HK-2 (cell line): ENCODE results near the gene IFT52.
"Not testable (repeated sequence)": the region's sequence is repeated elsewhere in the genome, so short reads cannot be mapped to it uniquely, and the experiment has no call there.

Experiments
- DNase-seq: peaks from one replicate; pipeline ENCODE4 v3.0.0-alpha.2; 2018; ENCODE audit not compliant: unreplicated experiment

The IFT52 gene

GRCh38 chr20:43650997-43651525 is 60.3 kb downstream of the IFT52 start:
- no peak for DNase-seq

DNA sequence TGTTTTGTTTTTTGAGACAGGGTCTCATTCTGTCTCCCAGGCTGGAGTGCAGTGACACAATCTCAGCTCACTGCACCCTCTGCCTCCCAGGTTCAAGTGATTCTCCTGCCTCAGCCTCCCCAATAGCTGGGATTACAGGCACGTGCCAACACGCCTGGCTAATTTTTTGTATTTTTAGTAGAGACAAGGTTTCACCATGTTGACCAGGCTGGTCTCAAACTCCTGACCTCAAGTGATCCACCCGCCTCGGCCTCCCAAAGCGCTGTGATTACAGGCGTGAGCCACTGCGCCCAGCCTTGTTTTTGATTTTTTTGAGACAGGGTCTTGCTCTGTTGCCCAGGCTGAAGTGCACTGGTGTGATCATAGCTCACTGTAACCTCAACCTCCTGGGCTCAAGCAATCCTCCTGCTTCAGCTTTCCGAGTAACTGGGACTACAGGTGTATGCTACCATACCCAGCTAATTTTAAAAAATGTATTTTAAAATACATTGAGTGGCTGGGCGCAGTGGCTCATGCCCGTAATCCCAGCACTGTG is 61.0 kb downstream of the IFT52 start:
- not testable (repeated sequence) for DNase-seq

DNA sequence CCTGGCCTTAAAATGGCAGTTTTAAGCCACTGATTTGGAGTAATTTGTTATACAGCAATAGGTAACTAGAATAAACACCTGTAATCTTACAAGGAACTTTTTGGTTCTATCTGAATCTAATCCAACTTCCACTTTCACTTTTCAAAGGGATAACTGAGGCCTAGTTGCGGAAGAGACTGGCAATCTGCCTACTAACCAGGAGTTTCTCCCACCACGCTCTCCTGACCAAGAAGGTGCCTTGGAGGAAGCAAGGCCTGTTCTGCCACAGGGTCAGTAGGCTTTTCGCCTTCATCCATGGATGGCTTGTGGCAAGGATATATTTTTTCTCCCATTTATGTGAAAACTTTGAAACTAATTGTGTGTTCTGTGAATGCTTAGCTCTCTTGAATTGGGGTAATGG is 63.2 kb downstream of the IFT52 start:
- DNase-seq: no peak

GRCh38 chr20:43655176-43655575 is 64.4 kb downstream of the IFT52 start:
- not testable (repeated sequence) for DNase-seq

GRCh38 chr20:43655937-43656336 is 65.2 kb downstream of the IFT52 start:
- no peak for DNase-seq

DNA sequence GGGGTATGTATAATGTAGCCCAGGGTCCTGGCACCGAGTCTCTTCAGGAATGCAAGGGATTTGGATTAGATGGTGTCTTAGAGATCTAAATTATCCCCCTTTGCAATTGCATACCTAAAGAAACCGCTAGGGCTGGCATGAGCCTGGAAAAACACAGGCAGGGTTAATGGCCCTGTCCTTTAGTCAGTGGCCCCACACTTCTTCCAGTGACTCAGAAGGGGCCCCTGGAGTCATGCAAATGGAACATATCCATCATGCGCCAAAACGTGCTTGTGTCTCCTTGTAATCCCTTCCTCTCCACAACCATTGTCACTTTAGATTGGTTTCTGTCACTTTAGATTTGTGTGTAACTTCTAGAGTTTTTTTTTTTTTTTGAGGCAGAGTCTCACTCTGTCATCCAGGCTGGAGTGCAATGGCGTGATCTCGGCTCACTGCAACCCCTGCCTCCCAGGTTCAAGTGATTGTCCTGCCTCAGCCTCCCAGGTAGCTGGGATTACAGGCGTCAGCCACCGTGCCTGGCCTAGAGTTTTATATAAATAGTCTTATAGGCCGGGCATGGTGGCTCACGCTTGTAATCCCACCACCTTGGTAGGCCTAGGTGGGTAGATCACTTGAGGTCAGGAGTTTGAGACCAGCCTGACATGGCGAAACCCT is 67.5 kb downstream of the IFT52 start:
- peak; percentile 73 for DNase-seq

DNA sequence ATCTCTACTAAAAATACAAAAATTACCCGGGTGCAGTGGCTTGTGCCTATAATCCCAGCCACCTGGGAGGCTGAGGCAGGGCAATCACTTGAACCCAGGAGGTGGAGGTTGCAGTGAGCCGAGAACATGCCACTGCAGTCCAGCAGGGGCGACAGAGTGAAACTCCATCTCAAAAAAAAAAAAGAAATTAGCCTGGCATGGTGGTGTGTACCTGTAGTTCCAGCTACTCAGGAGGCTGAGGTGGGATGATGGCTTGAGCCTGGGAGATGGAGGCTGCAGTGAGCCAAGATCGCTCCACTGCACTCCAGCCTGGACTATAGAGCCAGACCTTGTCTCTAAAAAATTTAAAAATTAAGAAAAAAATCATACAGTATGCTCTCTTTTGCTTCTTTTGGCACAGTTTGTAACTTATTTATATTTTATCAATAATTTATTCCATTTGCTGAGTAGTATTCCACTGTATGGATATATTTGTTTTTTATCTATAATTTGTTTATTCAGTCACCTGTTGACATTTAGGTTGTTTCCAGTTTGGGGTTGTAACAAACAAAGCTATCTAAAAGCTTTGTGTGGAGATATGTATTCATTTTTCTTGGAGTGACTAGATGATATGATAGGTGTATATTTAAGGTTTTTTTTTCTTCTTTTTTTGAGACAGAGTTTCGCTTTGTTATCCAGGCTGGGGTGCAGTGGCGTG is 68.1 kb downstream of the IFT52 start:
- DNase-seq: no peak

DNA sequence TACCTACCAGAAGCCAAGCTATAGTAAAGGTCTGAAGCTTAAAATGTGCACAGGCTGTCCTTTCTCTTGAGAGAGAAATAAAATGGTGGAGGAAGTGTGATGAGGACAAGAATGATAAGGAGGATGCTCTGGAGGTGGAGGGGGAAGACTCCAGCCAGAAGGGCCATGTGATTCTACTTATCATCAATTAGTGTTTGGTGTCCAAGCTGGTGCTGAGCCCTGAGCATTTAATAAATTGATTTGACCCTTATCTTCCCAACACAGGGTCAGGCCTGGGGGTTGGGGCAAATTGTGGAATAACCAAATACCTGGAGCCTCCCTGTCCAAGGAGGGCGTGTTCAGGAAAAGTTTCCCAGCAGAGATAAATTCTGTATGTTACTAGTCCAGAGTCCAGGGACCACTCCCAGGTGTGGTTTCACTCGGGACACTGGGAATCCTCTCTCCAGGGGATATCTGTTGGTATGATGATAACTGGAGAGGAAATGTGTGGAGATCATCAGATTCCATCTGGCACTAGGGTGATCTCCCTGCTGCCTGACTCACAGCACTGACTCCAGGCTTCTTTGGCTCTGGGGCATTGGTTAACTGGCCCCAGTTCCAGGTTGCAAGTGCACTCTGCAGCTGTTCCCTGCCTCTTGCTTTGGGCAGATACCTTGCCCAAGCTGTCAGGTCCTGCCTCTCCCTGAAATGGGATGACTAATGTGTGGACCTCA is 72.4 kb downstream of the IFT52 start:
- DNase-seq: no peak

DNA sequence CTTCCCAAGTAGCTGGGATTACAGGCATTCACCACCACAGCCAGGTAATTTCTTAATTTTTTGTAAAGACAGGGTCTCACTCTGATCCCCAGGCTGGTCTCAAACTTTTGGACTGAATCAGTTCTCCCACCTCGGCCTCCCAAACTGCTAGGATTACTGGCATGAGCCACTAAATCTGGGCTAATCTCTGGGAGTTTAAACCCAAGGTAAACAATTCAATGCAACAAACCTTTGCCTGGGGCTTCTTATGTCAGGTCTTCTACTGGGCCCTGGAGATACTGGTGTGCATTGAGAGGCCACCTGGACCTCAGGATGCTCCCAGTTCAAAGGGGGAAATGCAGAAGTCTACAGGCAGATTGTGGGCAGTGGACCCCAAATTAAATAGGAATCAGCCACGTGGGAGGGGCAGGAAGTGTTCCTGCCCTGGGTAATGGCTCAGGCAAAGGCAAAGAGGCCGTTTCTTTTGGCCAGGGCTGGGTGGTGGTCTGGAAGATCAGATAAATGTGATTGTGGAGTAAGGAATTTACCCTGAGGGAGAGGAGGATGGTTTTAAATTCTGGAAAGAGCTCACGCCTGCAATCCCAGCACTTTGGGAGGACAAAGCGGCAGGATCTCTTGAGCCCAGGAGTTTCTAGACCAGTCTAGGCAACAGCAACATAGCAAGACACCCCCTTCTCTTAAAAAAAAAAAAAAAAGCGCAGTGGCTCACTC is 74.9 kb downstream of the IFT52 start:
- no peak for DNase-seq

DNA sequence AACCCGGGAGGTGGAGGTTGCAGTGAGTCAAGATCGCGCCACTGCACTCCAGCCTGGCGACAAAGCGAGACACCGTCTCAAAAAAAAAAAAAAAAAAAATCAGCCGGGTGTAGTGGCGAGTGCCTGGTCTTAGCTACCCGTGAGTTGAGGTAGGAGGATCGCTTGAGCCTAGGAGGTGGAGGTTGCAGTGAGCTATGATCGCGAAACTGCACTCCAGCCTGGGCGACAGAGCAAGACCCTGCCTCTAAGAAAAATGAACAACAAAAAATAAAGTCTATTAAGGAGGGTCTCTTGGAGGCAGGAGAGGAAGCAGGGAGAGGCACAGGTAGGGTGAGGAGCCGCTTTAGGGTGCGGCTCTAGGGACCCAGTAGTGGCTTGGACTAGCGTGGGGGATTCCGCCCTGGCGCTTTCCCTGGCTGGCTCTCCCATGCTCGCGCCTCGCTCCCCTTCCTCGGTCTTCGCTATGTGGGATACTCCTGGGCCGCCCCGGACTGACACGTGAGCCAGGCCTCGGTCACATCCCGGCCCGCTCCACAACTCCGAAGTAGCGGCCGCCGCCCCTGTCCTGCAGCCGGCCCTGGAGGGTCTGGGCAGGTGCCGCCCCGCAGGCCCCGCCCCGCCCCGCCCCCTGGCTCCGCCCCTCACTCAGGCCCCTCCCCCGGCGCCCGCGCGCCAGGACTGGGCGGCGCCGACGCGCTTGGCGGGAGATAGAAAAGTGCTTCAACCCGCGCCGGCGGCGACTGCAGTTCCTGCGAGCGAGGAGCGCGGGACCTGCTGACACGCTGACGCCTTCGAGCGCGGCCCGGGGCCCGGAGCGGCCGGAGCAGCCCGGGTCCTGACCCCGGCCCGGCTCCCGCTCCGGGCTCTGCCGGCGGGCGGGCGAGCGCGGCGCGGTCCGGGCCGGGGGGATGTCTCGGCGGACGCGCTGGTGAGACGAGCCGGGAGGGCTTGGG is 75.9 kb downstream of the IFT52 start, which contains the start of gene MYBL2:
TSS of gene MYBL2 (plus strand) at position 739 of the 953 bp plus-strand sequence. CDS start at position 909, 170 bp downstream.
- DNase-seq: peak; percentile 85

DNA sequence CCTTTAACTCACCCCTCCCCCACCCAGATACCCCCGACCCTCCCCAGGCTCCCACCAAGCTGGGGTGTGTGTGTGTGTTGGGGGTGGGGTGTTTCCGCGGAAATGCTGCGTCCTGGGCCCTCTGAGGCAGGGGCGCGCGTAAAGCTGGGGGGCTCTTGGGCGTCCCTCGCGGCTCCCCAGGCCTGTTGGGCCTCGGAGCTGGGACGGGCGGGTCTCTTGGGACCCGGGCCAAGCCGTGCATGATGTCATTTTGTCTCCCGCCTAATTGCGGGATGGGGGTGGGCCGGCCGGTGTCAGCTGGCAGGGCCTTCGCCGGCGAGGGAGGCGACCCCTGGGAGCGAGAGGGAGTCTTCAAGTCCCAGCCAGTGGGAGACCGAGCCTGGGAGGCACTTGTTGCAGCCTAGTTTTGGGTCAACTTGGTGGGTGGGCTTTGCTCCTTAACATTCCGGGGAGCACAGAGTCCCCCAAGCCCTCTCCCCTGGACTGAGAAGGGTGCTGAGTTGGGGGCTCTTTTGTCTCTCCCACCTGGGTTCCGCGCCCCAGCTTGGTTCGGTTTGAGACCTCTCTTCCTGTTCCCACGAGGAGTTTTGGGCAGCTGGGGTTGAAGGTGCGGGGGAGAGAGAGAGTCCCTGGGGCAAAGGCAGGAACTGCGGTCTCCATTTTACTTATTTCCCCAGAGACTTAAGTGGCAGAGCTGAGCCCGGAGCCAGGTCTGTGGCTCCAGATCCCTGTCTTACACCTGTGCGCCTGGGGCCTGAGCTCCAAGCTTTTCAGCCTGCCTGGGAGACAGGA is 76.8 kb downstream of the IFT52 start:
- peak; percentile 54 for DNase-seq

DNA sequence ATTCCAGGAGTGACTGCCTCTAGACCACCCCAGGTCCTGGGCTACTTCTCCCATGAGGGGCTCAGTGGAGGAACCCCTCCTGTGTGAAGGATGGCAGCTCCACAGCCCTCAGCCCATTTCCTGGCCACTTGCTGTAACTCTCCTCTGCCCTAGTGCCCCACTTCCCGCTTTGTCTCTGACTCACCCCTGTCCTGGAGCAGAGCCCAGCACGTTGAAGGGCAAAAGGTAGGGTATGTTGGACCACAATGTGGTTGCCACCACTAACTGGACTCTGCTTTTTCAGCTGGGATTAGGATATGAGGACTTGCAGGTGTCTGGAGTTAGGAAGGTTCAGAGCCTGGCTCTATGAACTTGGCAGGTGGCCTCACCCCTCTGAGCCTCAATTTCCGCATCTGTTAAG is 78.6 kb downstream of the IFT52 start:
- DNase-seq: peak; percentile 71

- DNase-seq: no peak
Measured at GRCh38 chr20:43670423-43670822, 79.7 kb downstream of the IFT52 start.

DNA sequence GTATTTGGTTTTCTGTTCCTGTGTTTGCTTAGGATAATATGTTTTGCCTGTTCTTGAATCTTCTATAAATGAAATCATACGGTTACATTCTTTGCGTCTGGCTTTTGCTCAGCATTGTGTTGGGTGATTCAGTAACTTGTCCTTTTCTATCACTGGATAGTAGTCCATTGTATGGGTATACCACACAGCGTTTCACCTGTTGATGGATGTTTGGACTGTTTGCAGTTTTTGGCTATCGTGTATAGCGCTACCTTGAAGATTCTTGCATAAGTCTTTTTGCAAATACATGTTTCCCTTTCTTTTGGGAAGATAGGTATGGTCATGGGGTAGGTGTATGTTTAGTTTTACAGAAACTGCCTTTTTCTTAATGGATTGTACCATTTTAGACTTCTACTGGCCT is 85.6 kb downstream of the IFT52 start:
- no peak for DNase-seq

DNA sequence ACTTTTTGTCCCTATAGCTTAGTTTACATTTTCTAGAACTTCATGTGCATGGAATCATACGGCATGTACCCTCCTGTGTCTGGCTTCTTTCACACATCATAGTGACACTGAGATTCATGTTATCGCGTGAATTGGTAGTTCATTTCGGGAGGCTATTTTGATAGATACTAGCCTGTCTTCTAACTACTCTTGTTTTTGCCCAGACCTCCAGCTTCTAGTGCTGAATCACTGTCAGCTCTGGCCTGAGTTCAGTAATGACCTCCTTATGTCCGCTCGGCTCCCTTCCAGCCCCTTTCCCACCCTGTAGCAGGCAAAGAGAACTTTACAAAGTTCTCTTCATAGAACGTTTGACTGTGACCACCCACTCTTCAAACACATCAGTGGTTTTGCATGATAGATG is 90.2 kb downstream of the IFT52 start:
- no peak for DNase-seq

DNA sequence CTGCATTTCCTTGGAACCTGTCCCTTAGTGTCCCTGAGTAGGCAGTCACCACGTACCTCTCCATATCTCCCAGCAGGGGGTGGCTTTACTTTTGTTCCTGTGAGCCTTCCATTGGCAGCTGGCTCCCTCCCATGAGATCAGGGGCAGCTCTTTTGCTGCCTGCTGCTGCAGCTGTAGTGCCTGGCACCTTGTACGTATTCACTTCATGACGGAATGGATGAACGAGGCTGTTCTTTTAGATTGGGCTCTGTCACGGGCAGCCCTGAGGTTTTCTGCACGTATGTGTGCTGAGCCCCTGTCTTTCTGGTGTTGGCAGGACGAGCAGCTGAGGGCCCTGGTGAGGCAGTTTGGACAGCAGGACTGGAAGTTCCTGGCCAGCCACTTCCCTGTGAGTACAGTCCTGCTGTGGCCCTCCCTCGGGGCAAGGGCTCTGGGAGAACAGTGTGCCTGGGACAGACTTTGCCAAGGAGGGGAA is 90.8 kb downstream of the IFT52 start:
- no peak for DNase-seq

- no peak for DNase-seq
Measured at GRCh38 chr20:43681991-43682410, 91.3 kb downstream of the IFT52 start.

DNA sequence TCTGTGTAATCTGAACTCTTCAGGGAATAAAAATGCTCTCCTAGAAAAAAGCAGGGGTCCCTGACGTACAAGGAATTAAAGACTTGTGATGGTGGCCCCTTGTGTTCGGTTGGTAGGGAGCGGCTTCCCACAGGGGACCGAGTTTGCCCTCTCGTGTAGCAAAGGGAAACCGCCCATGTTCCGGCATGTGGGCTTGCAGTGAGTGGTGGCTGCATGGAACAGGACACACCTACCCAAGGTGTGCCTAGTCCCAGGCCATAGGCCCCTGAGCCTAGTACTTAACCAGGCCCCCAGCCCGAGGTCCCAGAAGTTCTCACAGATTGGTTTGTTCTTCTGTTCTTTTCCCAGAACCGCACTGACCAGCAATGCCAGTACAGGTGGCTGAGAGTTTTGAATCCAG is 91.7 kb downstream of the IFT52 start:
- no peak for DNase-seq

- no peak for DNase-seq
Measured at GRCh38 chr20:43686820-43687219, 96.1 kb downstream of the IFT52 start.

DNA sequence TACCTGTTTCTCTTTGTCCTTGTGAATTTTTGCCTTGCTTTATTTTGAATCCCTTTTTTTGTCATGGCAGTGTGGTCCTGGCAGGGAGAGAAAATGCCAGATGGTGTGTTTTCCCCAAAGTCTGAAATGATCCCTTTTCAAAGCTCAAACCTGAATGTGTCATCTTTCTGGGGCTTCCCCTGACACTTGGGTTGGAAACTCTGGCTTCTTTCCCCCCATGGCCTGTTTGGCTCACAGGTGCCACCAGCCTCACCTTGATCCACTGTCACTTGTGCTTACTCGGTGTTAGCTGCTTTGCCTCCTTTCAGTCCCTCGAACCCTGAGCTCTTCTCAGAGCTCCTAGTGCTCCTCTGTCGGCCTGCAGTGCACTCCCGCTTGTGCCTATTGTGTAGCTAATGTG is 98.4 kb downstream of the IFT52 start:
- no peak for DNase-seq
